Measurements from ENCODE around the gene IL16.
"Not testable (repeated sequence)": the region's sequence is repeated elsewhere in the genome, so short reads cannot be mapped to it uniquely, and the experiment has no call there.

Gene IL16

GRCh38 chr15:81196576-81197254 lies at the start of gene IL16:
Gene IL16, plus strand, starts transcription at chr15:81196879. Its CDS starts 28,521 bp downstream, at chr15:81225400.
- DNase-seq = no peak

- DNase-seq = no peak
These were observed 45.3 kb upstream of the IL16 start for GRCh38 chr15:81151389-81151788.

- DNase-seq = no peak
These were observed 44.3 kb upstream of the IL16 start for GRCh38 chr15:81152339-81152738.

- DNase-seq = no peak
These were observed 43.9 kb upstream of the IL16 start for GRCh38 chr15:81152799-81153198.

GRCh38 chr15:81155375-81156218 lies 41.1 kb upstream of the IL16 start:
- peak; percentile 81 for DNase-seq

GRCh38 chr15:81156324-81156723 lies 40.4 kb upstream of the IL16 start:
- DNase-seq = no peak

GRCh38 chr15:81157195-81157938 lies 39.3 kb upstream of the IL16 start:
- no peak for DNase-seq

GRCh38 chr15:81157939-81158223 lies 38.8 kb upstream of the IL16 start:
- DNase-seq = no peak

- DNase-seq = not testable (repeated sequence)
These were observed 38.1 kb upstream of the IL16 start for GRCh38 chr15:81158561-81158960.

GRCh38 chr15:81160312-81161159 lies 36.1 kb upstream of the IL16 start:
- no peak for DNase-seq

GRCh38 chr15:81161160-81161673 lies 35.5 kb upstream of the IL16 start:
- DNase-seq = no peak

GRCh38 chr15:81161851-81162250 lies 34.8 kb upstream of the IL16 start:
- no peak for DNase-seq

GRCh38 chr15:81163961-81164800 lies 32.5 kb upstream of the IL16 start:
- peak; percentile 91 for DNase-seq

GRCh38 chr15:81165535-81165934 lies 31.1 kb upstream of the IL16 start:
- DNase-seq = no peak

- DNase-seq = peak; percentile 50
These were observed 29.9 kb upstream of the IL16 start for GRCh38 chr15:81166636-81167305.

GRCh38 chr15:81168131-81168526 lies 28.6 kb upstream of the IL16 start:
- no peak for DNase-seq

- DNase-seq = no peak
These were observed 28.0 kb upstream of the IL16 start for GRCh38 chr15:81168644-81169043.

- peak; percentile 14 for DNase-seq
These were observed 26.2 kb upstream of the IL16 start for GRCh38 chr15:81170511-81170910.

- DNase-seq = no peak
These were observed 25.4 kb upstream of the IL16 start for GRCh38 chr15:81171286-81171685.

- DNase-seq = no peak
These were observed 22.4 kb upstream of the IL16 start for GRCh38 chr15:81174125-81174791.
